EH (cell line): ENCODE data around the gene UTP3.
"Not testable (repeated sequence)": the region's sequence is repeated elsewhere in the genome, so short reads cannot be mapped to it uniquely, and the experiment has no call there.

ENCODE experiments used
- DNase-seq: peaks from one replicate; pipeline ENCODE4 v3.0.0-alpha.2; 2015; ENCODE audit warnings: low read depth

UTP3 gene

DNA sequence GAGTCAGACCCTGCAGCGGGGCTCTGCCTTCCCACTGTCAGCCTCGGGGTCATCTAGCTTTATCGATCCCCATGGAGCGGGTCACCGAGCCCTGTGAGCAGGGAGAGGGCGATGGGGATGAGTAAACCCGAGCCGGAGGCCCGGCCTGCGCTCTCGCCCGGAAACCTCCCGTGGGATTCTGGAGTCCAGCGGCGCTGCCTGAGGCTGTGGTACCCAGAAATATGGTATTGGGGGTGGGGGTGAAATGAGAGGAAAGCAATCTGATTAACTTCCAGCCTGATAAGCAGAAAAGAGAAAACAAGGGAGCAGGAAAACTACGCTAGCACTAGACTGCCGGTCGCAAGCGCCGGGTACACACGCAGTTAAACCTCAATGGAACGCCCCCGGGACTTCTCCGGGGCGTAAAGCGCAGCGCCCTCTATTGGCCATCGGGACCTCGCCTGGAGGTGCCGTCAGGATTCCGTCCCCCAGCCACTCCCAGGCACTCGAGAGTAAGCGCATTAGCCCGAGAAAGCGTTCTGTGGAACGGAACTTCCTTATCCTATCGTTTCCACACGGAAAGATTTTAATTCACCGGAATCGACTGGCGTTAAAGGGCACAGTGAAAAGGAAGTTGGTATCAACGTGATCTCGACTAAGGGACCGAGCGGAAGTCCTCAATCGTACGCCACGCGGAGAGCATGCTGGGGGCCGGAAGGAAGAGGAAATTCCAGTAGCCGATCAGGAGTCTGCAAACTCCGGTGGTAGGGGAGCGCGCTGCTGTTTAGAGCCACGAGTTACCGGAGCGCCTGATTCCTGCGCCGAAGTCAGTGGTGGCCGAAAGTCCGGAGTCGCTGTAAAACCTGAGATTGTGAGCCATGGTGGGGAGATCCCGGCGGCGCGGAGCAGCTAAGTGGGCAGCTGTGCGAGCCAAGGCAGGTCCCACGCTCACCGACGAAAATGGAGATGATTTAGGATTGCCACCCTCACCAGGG lies at the start of gene UTP3:
TSS of gene UTP3 (plus strand) at position 712 of the 974 bp plus-strand sequence. CDS start at position 858, 146 bp downstream.
- DNase-seq, result peak; percentile 99

GRCh38 chr4:70640192-70640591 lies 48.1 kb upstream of the UTP3 start:
- DNase-seq, result no peak

- not testable (repeated sequence) for DNase-seq
Measured at GRCh38 chr4:70650741-70651140, 37.6 kb upstream of the UTP3 start.

- peak; percentile 53 for DNase-seq
Measured at GRCh38 chr4:70651864-70652506, 36.3 kb upstream of the UTP3 start.

DNA sequence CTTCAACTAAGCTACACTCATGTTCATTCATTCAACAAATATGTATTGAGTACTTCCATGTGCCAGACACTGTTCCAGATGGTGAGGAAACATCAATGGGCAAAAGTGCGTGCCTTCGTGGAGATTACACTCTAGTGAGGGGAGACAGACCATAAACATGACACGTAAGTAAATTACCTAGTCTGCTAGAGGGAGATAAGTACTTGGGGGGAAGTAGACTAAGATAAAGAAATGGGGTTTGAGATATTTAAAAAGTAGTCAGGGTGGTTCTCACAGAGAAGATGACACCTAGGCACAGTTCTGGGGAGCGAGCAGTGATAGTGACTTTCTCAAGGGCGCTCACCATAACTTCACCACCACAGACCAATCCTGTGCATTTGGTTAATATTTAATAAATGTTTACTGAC lies 33.7 kb upstream of the UTP3 start:
- peak; percentile 44 for DNase-seq

DNA sequence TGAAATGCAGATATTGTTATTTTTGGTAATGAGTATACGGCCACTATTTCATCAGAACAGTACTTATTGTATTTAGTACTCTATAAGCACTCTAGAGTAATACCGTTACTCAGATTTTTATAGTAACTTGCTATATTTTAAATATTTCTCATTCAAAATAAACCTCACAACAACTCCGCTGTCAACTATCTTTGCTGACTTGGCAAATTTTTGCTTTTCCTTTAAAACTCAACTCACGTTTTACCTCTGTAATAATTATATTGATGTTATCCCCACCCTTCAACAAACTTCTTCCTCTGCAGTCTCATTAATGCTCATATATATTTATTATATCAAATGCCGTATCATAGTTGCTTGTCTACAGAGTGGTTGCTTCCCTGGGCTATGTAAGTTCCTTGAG lies 31.0 kb upstream of the UTP3 start:
- no peak for DNase-seq

GRCh38 chr4:70658418-70658817 lies 29.9 kb upstream of the UTP3 start:
- DNase-seq, result no peak

GRCh38 chr4:70660106-70660505 lies 28.2 kb upstream of the UTP3 start:
- no peak for DNase-seq

DNA sequence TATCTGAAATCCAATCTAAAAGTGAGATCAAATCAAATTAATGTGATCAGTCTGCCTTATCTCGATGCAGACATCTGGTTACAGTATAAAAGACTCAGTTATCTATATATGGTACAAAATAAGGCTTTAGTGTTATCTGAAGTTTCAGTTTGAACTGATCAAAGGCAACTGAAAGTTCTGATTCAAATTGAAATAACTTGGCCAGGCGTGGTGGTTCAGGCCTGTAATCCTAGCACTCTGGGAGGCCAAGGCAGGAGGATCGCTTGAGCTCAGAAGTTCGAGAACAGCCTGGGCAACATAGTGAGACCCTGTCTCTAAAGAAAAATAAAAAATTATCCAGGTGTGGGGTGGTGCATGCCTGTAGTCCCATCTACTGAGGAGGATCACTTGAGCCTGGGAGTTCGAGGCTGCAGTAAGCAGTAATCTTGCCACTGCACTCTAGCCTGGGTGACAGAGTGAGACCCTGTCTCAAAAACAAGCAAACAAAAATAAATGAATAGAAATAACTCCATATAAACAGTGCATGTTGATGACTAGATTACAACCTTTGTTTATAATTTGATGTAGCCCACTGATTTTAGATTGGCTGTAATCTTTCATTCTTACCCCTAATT lies 26.9 kb upstream of the UTP3 start:
- not testable (repeated sequence) for DNase-seq

- DNase-seq, result peak; percentile 48
Measured at GRCh38 chr4:70666369-70666768, 22.0 kb upstream of the UTP3 start, which contains the start of gene JCHAIN. JCHAIN (minus strand) TSS chr4:70666508; CDS start chr4:70666490, 18 bp downstream.

GRCh38 chr4:70667740-70668535 lies 20.4 kb upstream of the UTP3 start:
- DNase-seq, result peak; percentile 77

DNA sequence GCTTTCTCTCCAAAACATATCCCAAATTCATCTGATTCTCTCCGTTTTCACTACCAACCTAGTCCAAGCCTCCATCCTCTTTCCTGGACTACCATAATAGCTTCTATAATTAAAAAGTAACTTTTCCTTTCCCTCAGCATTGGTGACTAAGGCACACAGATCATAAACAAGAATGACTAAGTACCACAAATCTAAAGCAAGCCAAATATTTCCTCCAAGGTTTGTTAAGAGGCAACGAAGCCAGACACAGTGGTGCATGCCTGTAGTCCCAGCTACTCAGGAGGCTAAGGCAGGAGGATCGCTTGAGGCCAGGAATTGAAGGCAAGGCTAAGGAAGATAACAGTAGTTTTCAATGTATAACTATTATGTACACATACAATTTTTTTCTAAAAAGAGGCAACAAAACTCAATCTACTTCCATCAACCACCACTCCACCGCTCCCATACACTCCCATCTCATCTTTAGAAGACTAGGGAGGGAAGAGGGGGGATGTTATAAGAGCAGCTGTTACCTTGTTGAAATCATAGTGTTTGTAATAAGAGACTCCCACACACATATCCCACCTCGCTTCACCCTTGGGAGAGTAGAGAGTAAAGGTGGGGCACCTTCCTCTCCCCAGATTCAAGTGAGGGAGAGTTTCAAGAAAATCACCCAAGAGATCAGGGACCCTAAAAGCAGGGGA lies 17.9 kb upstream of the UTP3 start:
- DNase-seq, result peak; percentile 77

DNA sequence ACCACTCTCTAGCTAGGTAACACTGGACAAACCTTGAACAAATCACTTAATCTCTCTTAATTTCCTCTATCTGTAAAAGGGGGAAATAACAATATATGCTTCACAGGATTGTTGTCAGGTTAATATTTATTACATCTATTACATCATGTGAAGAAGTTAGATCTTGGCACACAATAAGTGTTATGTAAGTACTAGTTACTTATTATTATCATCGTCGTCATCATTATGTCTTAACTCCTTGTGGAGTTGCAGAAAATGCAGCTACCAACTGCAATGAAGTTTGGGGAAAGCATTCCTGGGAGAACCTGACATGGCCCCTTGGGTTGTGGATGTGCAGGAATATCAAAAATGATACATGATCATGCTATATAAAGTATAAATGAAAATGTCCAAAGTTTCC lies 17.2 kb upstream of the UTP3 start:
- no peak for DNase-seq

DNA sequence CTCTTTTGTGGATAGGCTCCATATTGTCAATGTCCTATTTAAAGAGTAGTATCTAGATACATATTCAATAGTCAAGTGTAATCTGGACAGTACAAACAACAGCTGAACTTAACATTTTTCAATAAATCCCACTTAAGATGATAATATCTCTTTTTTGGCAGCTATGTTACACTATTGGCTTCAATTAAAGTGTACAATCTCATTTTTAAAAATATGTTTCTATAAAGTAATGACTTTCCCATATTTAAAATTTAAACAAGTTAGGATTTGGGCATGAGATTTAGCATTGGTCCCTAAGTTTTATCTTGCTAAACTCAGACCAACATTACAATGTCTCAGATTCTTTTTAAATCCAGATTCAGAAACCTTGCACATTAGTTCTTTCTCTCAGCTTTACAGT lies 14.1 kb upstream of the UTP3 start:
- no peak for DNase-seq

GRCh38 chr4:70674731-70675130 lies 13.6 kb upstream of the UTP3 start:
- DNase-seq, result no peak

GRCh38 chr4:70676554-70677090 lies 11.7 kb upstream of the UTP3 start:
- no peak for DNase-seq

- DNase-seq, result no peak
Measured at GRCh38 chr4:70678383-70678999, 9.8 kb upstream of the UTP3 start.

- no peak for DNase-seq
Measured at GRCh38 chr4:70680934-70681333, 7.4 kb upstream of the UTP3 start.

GRCh38 chr4:70681704-70682103 lies 6.6 kb upstream of the UTP3 start:
- DNase-seq, result no peak

- DNase-seq, result not testable (repeated sequence)
Measured at GRCh38 chr4:70682142-70682541, 6.2 kb upstream of the UTP3 start.
